Measurements from ENCODE around the gene TREML2.

TREML2 gene

GRCh38 chr6:41153992-41154625, 46.8 kb downstream of the TREML2 start, which contains the start of gene TREML1:
TSS of gene TREML1 (minus strand) at chr6:41154347. CDS start at chr6:41154288, 59 bp downstream.
- DNase-seq (ENCODE audit: low read depth) = no peak
- TF ChIP-seq CTCF (IDR thresholded peaks at IDR 0.05; ENCODE audit: low read depth, low read length, missing control alignments) = no peak
- H3K4me3 ChIP-seq (ENCODE audit: low read depth, low read length) = no peak within 1 kb of the TSS

GRCh38 chr6:41153451-41153850, 47.5 kb downstream of the TREML2 start:
- DNase-seq (ENCODE audit: low read depth) = no peak
- H3K4me3 ChIP-seq (ENCODE audit: low read depth, low read length) = no peak overlapping the region
- no peak for TF ChIP-seq CTCF (IDR thresholded peaks at IDR 0.05; ENCODE audit: low read depth, low read length, missing control alignments)

DNA sequence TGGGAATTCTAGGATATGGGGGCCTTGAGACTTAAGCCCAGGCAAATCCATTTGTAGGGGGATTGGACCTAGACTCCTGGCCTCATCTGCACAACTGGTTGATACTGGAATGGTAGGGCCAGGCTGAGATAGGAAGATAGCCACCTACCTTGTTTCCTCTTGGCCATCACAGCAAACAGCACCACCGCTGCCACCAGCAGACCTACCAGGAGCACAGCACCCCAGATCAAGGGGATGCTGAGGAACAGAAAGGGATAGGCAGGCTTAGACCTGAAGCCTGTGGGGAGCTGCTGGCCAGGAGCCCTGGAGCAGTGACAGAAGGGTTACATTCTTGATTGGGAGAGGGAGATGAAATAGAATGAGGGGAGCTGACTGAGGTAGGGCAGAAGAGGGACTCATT, 50.3 kb downstream of the TREML2 start:
- no peak for DNase-seq (ENCODE audit: low read depth)
- no peak for TF ChIP-seq CTCF (IDR thresholded peaks at IDR 0.05; ENCODE audit: low read depth, low read length, missing control alignments)
- H3K4me3 ChIP-seq (ENCODE audit: low read depth, low read length) = no peak overlapping the region

GRCh38 chr6:41147917-41148316, 53.0 kb downstream of the TREML2 start:
- DNase-seq (ENCODE audit: low read depth) = no peak
- TF ChIP-seq CTCF (IDR thresholded peaks at IDR 0.05; ENCODE audit: low read depth, low read length, missing control alignments) = no peak
- no peak overlapping the region for H3K4me3 ChIP-seq (ENCODE audit: low read depth, low read length)
